Testis (tissue), 5 donors: ENCODE measurements around the gene FBXO31. TPM values are rescaled to one million over a fixed set of nuclear protein-coding genes. Genes with fewer than 3 reads are reported as not detected.

ENCODE experiments used
- DNase-seq: peaks from one replicate; pipeline ENCODE4 v3.0.0-alpha.2; 2019
- H3K27ac ChIP-seq, 2 donors: fragments of 200-600 bp; sonication (generic); one replicate each; pipeline ENCODE4 v1.5.1; 2019
- H3K27me3 ChIP-seq: fragments of 200-600 bp; sonication (generic); one replicate; pipeline ENCODE4 v1.5.1; 2019
- H3K36me3 ChIP-seq: fragments of 200-600 bp; sonication (generic); one replicate; pipeline ENCODE4 v1.5.1; 2017; ENCODE audit warnings: low read depth; ENCODE audit errors: missing control alignments
- H3K4me1 ChIP-seq: fragments of 200-600 bp; sonication (generic); one replicate; pipeline ENCODE4 v1.5.1; 2019
- H3K4me3 ChIP-seq, 2 donors: fragments of 200-600 bp; sonication (generic); one replicate each; pipeline ENCODE4 v1.5.1; 2017 to 2019
- H3K9me3 ChIP-seq: fragments of 200-600 bp; sonication (generic); one replicate; pipeline ENCODE4 v1.5.1; 2017
- CTCF ChIP-seq, 3 experiments: fragments of 450-650 bp in 2 of 3; fragments of 200-600 bp in 1 of 3; sonication (generic) in 1 of 3; IDR thresholded peaks; one replicate each; pipeline ENCODE4 v1.5.1; 2016 to 2019; ENCODE audit warnings: antibody characterized with exemption in 3 of 3, mild to moderate bottlenecking in 2 of 3, moderate library complexity in 1 of 3
- POLR2A ChIP-seq: fragments of 450-650 bp; IDR thresholded peaks from one replicate; pipeline ENCODE4 v1.6.1; 2017; ENCODE audit warnings: antibody characterized with exemption, mild to moderate bottlenecking, moderate library complexity
- WGBS, 2 donors: methylation state at CpG; one replicate each; pipeline ENCODE4 v1.1.5; 2018; 5-methylcytosine and 5-hydroxymethylcytosine counted together
- intact Hi-C: fragments of 100-400 bp; cut with DNase I; formaldehyde crosslinking; loops from one replicate; pipeline ENCODE4 v1.15.1; 2023; ENCODE audit warnings: low total_unique reads
- long read RNA-seq, 2 donors: transcript quantifications; one replicate each; lab custom pipeline, GENCODE V29; 2026
- polyA plus RNA-seq: library from polyadenylated mRNA; stranded (reverse); fragments of 350-450 nt; fragmentation: Illumina TruSeq; extraction: RNeasy Lipid Tissue Mini Kit (QIAGEN cat#74804); gene quantifications from one replicate; pipeline ENCODE4 v1.2.3, GENCODE V29; 2014; ENCODE audit warnings: low read depth, low replicate concordance; ENCODE audit not compliant: insufficient read depth
- total RNA-seq, 2 donors: library from RNA; depleted of rRNA; stranded (reverse); fragments of >200 nt; gene quantifications; one replicate each; pipeline ENCODE4 v1.2.3, GENCODE V29; 2016

The FBXO31 gene, protein sequence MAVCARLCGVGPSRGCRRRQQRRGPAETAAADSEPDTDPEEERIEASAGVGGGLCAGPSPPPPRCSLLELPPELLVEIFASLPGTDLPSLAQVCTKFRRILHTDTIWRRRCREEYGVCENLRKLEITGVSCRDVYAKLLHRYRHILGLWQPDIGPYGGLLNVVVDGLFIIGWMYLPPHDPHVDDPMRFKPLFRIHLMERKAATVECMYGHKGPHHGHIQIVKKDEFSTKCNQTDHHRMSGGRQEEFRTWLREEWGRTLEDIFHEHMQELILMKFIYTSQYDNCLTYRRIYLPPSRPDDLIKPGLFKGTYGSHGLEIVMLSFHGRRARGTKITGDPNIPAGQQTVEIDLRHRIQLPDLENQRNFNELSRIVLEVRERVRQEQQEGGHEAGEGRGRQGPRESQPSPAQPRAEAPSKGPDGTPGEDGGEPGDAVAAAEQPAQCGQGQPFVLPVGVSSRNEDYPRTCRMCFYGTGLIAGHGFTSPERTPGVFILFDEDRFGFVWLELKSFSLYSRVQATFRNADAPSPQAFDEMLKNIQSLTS
- total RNA-seq (100 to 1,000 TPM; 115 to 215 TPM), polyA plus RNA-seq (73.9 TPM)
- long read RNA-seq, donor 1, full-length matches to known transcripts = 3 of 3 reads
- long read RNA-seq, donor 1, partial matches to known transcripts = 0 of 3 reads
- long read RNA-seq, donor 1, other reads (novel, unspliced or antisense) = 0 of 3 reads
- long read RNA-seq, donor 2, full-length matches to known transcripts = 1 of 10 reads
- long read RNA-seq, donor 2, partial matches to known transcripts = 9 of 10 reads
- long read RNA-seq, donor 2, other reads (novel, unspliced or antisense) = 0 of 10 reads

- TF ChIP-seq POLR2A (peak; percentile 88), CTCF (IDR thresholded peaks at IDR 0.05) (no peak)
- intact Hi-C loops = loop anchor here (5.0 kb wide), 1 partner anchor 66 kb away; the partner anchor contains the start of gene C16orf95
- 0 to 1% methylated on average over 8 to 65 of the region's 92 CpGs for WGBS, 2 donors
- H3K9me3 ChIP-seq = no peaks in the 10 kb centered on the region
- peak; percentile 90 for DNase-seq
- H3K27ac ChIP-seq = peak within 1 kb of the TSS; percentile 90 to 95
- peak within 1 kb of the TSS; percentile 78 to 80 for H3K4me3 ChIP-seq
- no peaks in the 10 kb centered on the region for H3K36me3 ChIP-seq
- H3K4me1 ChIP-seq = peaks cover 43% of the 10 kb centered on the region
- no peaks in the 10 kb centered on the region for H3K27me3 ChIP-seq
These were observed at the start of gene FBXO31 for GRCh38 chr16:87383505-87384161. Gene FBXO31 (minus strand): TSS chr16:87383776. CDS start chr16:87383744, 32 bp downstream.

GRCh38 chr16:87432330-87432915 is 48.8 kb upstream of the FBXO31 start:
- H3K4me3 ChIP-seq = no peak overlapping the region
- H3K27me3 ChIP-seq = no peaks in the 10 kb centered on the region
- H3K36me3 ChIP-seq = no peaks in the 10 kb centered on the region
- WGBS, 2 donors = 79 to 95% methylated on average over 9 to 15 of the region's 15 CpGs
- no peak overlapping the region for H3K27ac ChIP-seq
- H3K4me1 ChIP-seq = peaks cover 19% of the 10 kb centered on the region
- intact Hi-C loops = no loop called here
- DNase-seq = no peak
- TF ChIP-seq POLR2A (no peak), CTCF (IDR thresholded peaks at IDR 0.05) (no peak)
- H3K9me3 ChIP-seq = no peaks in the 10 kb centered on the region

DNA sequence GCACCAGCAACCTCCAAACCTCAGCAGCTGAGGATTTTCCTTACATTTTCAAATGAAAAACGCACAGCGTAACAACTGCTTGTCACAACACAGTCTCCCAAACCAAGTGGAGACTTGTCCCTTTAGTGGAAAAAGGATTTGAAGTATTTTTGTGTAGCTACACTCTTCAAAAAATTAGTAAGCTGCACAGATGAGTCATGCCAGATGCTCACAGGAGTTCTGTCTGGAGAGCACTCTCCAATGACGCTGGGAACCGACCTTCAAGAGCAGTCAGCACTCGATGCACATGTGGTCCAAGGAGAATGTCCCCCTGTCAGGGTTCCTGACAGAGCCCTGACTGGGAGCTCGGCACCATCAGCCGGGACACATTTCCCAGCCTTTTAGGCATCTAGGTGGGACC is 48.4 kb upstream of the FBXO31 start:
- no peak for DNase-seq
- no peak for TF ChIP-seq CTCF (IDR thresholded peaks at IDR 0.05)
- TF ChIP-seq POLR2A = no peak
- Histone ChIP-seq H3K4me1 (peaks cover 19% of the 10 kb centered on the region), H3K27me3 (no peaks in the 10 kb centered on the region), H3K27ac (no peak overlapping the region), H3K36me3 (no peaks in the 10 kb centered on the region), H3K4me3 (no peak overlapping the region), H3K9me3 (no peaks in the 10 kb centered on the region)
- intact Hi-C loops = no loop called here
- WGBS, 2 donors = 72 to 81% methylated on average over 7 of the region's 7 CpGs

DNA sequence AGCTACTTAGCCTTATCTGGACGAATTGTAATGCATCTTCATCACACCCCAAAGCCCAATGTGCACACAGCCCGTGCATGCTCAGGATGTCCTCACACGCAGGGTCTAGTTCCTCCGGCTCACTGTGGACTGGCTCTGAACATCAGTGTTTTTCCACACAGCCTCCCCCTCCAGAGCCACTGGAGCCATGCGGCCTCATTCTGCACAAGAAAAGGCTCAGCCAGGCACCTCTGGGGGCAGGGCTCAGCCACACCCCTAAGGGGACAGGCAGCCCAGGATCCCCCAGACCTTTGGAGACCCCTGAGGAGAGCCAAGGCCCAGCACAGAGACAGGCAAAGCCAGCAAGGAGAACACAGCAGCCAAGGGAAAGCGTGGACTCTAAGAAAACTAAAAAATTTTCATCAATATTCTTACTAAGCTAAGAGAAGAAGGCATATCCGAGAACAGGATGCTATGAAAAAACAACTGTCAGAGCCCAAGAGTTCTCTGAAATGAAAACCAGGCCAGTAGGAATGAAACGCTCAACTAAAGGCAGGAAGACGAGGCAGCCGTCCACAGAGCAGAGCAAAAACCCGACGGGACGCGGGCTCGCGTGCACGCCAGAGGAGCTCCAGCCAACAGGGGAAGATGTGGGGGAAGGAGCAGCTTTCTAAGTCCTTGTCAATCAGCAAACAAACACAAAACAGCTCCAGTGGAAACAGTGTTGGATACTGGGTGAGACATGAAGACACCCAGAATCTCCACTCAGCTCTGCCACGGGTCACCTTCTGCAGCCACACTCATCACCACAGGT is 43.0 kb upstream of the FBXO31 start:
- H3K9me3 ChIP-seq = no peaks in the 10 kb centered on the region
- TF ChIP-seq POLR2A = no peak
- TF ChIP-seq CTCF (IDR thresholded peaks at IDR 0.05) = no peak
- H3K36me3 ChIP-seq = no peaks in the 10 kb centered on the region
- DNase-seq = no peak
- H3K4me3 ChIP-seq = no peak overlapping the region
- H3K27ac ChIP-seq = no peak overlapping the region
- 79% methylated on average over 14 to 18 of the region's 18 CpGs for WGBS, 2 donors
- intact Hi-C loops = no loop called here
- H3K27me3 ChIP-seq = no peaks in the 10 kb centered on the region
- H3K4me1 ChIP-seq = no peaks in the 10 kb centered on the region
